GM12891 (cell line): ENCODE data around the gene NEK7.

Source experiments
- PAX5 ChIP-seq: IDR thresholded peaks from 2 replicates; pipeline ENCODE4 v1.6.1; 2011; ENCODE audit warnings: low read length, moderate library complexity, mild to moderate bottlenecking; ENCODE audit not compliant: insufficient read depth, severe bottlenecking
- POLR2A ChIP-seq: IDR thresholded peaks from 2 replicates; pipeline ENCODE4 v1.6.1; 2011; ENCODE audit warnings: low read depth, low read length, control low read depth
- POLR2AphosphoS5 ChIP-seq: IDR thresholded peaks from 2 replicates; pipeline ENCODE4 v1.6.1; 2011; ENCODE audit warnings: low read depth, low read length, control low read depth
- SPI1 ChIP-seq: IDR thresholded peaks from 2 replicates; pipeline ENCODE4 v1.6.1; 2011; ENCODE audit warnings: low read depth, low read length, control low read depth
- TAF1 ChIP-seq: IDR thresholded peaks from 2 replicates; pipeline ENCODE4 v1.6.1; 2011; ENCODE audit warnings: low read depth, low read length, control low read depth

GRCh38 chr1:198121056-198121826 lies 35.6 kb upstream of the NEK7 start:
- TF ChIP-seq POLR2AphosphoS5, result no peak
- no peak for TF ChIP-seq TAF1
- no peak for TF ChIP-seq SPI1
- TF ChIP-seq POLR2A, result no peak
- TF ChIP-seq PAX5, result no peak
